GM18498 (cell line): ENCODE data around the gene CHD2.
A peak's percentile ranks its signal among the peaks of the same experiment; 100 is the strongest.
"Not testable (repeated sequence)": the region's sequence is repeated elsewhere in the genome, so short reads cannot be mapped to it uniquely, and the experiment has no call there.

ENCODE experiments used
- ATAC-seq: cut with Tn5 transposase; IDR thresholded peaks from one replicate; pipeline ENCODE4 v1.9.1; 2021; ENCODE audit warnings: mild to moderate bottlenecking, moderate library complexity; ENCODE audit not compliant: unreplicated experiment

CHD2 gene

DNA sequence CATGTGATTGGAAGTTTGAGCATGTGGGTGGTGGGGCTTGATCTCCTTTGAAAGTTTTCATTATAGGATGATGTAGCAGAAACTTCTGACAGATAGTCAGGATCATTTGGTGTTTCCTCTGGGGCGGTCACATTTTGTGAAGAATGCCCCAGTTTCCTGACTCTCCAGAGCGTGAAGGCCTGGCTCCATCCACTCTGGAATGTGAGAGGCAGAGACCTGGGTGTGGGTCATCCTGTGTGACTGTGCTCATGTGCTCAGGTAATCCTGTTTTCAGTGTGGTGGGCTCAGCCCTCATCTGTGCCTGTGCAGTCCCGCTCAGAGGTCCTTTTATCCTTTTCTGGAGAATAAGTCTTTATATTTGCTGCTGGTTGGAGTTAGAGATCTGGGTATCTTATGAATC is 107.9 kb downstream of the CHD2 start:
- no peak for ATAC-seq

DNA sequence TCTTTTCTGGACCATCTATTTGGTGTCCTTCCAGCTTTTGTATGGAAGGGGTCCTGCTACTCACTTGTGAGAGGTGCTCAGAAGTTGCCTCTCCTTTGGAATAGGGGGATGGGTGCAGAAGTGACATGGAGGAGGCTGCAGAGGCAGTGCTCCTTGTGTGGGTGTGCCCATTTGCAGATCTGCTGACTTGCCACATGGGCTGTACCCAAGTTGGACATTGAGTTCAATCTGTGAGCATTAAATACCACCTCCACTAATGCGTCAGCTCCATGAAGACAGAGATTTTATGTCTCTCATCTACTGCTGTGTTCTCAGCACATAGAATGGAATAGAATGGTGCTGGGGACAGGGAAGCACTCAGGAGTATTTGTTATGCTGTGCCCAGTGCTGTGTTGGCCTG is 112.7 kb downstream of the CHD2 start:
- ATAC-seq, result no peak

DNA sequence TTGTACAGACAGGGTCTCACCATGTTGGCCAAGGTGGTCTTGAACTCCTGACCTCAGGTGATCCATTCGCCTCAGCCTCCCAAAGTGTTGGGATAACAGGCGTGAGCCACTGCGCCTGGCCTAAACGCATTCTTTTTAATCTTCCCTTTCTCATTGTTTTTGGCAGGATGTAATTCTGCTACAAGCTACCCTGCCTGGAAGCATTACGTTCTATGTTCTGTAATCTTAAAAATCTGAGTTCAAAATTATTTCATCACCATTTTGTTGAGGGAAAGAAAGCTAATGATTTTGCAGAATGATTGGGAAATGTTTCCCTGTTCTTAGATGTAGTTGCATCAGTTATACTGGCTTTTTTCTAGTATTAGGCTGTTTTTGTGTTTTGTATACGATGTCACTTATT is 117.4 kb downstream of the CHD2 start:
- ATAC-seq, result no peak

DNA sequence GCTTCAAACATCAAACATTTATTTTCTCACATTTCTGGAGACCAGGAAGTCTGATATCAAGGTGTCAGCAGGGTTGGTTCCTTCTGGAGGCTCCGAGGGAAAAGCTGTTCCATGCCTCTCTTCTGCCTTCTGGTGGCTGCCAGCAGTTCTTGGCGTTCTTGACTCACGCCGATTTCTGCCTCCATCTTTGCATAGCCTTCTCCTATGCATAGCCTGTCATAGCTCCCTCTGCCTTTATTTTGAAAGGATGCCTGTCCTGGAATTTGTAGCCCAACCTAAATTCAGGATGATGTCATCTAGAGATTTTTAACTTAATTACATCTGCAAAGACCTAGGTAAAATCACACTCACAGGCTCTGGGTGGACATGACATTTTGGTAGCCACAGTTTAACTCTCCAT is 118.5 kb downstream of the CHD2 start:
- no peak for ATAC-seq

DNA sequence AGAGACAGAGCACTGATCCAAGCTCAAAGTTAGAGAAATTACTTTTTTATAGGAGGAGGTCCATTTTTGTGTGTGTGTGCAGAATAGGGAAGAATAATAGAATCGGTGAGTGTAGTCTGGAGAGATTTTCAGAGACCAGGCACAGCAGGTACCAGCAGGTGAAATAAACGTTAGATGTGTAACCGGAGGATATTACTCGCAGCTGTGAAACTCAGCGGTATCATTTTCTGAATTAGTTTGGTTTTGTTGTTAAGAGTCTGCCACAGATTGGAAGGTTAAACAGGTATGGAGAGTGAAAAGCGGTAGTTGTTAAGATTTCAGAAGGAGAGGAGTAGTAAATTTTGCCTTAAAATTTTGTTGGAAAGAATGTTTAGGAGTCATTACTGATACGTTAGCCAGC is 119.0 kb downstream of the CHD2 start:
- no peak for ATAC-seq

DNA sequence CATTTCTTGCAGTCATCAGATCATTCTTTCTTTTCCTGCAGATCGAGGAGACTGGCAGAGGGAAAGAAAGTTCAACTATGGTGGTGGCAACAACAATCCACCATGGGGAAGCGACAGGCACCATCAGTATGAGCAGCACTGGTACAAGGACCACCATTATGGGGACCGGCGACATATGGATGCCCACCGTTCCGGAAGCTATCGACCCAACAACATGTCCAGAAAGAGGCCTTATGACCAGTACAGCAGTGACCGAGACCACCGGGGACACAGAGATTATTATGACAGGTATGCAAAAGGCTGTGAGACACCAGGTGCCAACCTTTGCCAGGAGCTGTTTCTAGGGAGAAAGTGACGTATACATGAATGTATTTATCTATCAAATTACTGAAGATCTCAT is 119.8 kb downstream of the CHD2 start:
- no peak for ATAC-seq

DNA sequence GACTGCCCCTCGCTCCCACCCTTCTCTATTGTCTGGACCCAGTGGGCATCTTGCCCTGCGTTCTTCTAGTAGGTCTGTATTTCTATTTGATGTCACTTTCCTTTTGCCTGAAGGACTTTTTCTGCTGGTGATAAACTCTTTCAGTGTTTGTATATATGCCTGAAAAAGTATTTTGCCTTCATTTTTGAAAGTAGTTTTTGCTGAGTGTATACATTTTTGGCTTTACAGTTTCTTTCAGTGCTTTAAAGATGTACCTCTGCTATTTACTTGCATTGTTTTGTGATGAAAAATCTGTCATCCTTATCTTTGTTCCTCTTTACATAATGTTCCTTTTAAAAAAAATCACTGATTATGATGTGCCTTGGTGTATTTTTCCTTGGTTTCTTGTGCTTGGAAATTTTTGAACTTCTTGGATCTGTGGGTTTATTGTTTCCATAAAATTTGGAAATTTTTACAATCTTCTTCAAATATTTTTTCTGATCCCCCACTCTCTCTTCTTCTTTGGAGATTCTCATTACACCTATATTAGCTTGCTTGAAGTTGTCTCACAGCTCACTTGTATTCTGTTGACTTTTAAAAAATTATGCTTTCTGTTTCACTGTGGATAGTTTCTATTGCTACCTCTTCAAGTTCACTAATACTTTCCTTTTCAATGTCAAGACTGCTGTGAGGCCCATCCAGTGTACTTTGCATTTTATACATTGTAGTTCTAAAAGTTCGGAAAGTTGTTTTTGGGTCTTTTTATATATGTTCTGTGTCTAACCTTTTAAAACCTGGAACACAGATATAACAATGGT is 121.0 kb downstream of the CHD2 start:
- peak; percentile 89 for ATAC-seq

DNA sequence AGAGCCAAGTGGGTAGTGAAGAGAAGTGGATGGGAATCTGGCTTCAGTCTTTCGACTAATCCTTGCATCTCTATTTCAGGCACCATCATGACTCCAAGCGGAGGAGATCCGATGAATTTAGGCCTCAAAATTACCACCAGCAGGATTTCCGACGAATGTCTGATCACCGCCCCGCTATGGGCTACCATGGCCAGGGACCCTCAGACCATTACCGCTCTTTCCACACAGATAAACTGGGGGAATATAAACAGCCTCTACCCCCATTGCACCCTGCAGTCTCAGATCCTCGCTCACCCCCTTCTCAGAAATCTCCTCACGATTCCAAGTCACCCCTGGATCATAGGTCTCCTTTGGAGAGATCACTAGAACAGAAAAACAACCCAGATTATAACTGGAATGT is 124.2 kb downstream of the CHD2 start:
- ATAC-seq, result no peak

DNA sequence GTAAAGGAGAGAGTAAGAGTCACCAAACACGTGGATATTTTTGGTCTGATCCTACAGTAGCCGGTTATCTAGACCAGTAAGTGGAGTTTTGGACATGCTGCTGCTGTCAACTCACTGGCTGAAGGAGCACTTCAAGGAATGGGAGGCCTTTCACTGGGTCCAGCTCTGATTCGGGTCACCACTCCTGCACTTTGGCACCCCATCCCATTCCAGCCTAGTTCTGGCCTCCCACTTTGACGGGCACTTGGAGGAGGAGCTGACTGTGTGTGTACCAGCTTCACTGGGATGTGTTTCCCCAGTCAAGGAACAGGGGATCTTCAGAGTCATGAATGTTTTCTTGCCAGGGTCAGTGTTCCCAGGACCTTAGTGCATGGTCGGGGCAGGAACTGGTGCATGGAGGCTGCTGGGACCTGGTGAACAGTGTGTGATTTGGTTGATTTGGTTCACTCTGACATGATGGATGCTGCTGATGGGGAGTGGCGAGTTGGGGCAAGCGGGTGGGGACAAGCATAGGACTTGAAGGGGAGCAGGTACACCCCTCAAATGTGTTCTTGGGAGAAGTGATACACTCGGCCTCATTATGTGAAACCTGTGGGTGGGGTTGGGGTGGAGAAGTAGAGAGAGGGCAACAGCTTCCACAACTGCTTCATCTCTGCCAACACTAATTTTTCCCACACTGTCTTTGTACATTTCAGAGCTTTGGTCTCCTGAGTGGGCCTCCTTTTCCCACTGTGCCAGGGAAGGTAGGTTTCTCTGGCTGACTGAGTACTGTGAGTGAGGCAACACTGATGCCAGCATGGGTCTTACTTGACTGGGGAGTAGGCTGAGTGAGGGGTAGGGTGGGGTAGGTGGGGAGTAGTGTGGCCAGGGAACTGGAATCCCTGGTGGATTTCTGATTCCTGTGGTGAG is 124.8 kb downstream of the CHD2 start:
- no peak for ATAC-seq

DNA sequence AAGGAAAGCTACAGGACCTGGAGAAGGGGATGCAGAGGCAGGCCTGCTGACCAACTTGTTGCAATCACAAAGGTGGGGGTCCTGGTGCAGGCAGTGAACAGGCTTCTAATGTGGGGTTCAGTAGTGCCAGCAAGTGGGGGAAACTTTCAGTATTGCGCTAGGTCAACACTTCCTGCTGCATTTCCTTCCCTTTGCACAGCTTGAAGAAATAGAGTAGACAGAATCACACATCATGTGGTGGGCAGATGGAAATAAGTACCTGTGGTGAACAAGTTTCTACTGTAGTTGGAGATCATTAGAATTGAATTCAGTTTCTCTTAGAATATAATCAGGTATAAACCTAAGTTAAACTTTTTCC is 125.5 kb downstream of the CHD2 start:
- ATAC-seq, result no peak

DNA sequence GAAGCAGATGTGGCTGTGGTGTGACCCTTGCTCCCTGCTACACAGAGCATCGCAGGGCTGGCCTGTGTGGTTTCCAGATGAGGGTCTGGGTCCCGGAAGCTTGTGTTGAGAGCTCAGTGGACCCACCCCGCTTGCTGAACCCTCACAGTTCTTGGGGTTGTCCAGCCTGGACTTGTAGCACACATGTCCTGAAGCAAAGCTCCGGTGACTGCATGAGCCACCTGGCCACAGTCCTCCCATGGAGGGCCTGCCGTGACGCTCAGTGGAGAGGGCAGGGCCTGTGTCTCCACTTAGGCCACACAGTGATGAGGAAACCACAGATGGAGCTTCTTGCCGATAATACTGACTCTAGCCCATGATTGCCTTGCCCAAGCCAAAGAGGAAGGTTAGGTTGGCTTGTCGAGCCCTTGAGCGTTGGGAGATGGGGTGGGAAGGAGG is 126.3 kb downstream of the CHD2 start:
- no peak for ATAC-seq

DNA sequence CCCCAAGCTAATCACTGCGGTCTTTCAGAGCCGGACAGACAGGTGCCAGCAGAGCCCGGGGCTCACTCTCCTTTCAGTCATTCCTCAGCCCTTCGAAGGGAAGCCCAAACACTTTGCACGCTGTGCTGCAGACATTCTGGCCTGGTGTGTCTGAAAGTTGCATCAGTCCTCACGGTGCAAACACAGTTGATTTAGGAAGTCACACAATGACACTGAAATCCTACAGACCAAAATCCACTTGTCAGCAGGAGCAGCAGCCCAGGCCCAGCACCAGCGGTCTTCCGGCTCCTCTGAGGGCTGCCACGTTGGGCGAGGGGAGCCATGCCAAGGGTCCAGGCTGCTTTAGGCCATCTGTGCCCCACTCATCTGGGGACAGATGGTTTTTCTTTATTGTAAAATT is 127.3 kb downstream of the CHD2 start:
- ATAC-seq, result no peak

DNA sequence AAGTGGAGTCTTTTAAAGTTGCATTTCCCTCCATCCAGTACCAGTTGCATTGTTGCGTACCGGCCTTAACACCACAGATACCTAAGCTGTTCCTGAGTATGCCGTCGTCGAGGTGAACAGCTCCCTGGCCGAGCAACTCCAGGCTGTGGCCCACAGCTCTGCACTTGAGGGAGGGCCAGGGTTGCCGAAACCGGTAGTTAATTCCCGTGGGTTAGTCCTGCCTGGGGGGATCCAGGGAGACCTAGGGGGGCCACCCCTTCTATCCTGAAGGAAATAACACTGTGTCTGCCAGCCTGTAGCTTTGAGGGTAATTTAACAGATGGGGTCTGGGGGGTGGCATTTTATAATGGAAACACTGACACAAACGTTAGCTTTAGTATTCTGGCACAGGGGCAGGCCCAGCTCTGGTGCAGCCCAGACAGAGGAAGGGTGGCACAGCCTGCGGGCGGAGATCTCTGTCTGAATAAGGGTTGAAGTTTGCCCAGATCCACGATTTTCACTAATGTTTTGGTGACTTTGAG is 128.0 kb downstream of the CHD2 start:
- ATAC-seq, result no peak

DNA sequence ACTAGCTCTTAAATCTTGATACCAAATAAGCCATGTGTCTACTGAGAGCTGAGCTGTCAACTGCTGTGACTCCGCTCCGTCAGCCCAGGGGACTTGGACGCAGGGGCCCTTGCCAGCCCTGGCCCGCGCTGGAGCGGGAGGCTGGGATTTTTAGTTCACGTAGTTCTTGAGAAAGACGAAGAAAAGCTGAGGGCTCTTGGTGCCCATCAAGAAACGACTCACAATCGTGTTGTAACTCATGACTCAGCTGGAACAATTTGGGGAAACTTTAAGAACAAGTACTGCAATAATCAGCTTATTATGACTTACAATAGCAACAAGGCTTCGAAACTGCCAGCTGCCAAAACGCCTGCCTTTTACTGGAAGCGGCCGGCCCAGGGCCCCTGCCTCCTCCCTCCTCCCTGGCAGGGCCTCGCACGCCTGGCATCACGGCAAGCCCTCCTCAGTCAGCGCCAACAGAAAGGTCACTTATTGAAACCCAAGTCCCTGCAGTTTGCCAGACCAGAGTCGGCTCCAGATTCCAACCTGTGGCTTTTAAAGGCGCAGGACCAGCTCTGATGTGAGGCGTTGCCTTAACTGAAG is 128.6 kb downstream of the CHD2 start:
- ATAC-seq, result no peak

DNA sequence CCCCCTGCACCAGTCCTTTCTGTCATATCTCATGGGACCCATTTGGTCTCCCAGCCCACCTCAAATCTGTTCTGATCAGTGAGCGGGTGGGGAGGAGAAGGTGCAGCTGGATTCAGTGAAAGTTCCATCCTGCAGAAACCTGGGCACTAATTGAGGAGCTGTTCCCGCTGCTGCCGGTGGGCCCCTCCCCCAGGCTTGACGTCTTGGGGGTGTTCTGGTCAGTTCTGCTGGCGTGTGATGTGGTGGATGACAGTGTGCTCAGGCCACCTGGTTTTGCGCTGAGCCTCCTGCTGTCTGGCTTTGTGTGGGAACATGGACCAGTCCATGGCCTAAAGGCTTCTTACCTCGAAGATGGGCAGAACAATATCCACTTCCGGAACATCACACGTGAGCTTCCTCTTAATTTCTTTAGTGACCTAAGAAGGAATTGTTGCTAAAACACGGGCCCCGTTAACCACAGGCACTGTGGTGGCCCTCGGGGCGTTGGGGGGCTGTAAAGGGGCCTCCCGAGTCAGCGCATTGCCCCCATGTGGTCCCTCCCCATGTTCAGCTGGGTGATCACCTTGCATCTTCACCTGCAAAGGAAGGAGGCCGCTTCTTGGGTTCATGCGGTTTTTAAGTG is 129.2 kb downstream of the CHD2 start:
- ATAC-seq, result no peak

DNA sequence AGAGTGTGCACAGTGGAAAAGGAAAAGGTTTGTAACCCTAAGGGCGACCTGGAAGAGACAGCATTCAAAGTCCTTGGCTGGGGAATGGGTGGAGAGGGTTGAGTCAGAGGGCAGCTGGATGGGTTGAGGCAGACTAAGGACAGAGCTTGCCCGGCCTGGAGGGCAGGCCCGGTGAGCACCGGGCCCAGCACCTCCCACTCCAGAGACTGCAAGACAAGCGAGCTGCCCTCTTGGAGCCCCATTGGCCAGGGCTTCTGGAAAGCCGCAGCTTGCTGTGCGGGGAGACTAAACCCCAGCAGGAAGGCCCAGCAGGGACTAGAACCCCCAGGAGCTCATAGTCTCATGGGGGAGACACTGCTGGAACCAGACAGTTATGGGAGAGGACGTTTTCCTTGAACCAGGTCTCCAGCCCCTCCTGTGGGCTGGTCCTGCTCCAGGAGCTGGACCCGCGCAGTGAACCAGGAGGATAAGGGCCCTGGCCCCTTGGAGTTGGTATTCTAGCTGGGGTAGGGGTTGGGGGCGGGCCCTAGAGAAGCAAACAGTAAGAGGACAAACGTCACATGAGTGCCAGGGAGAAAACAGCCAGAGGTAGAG is 129.8 kb downstream of the CHD2 start:
- peak; percentile 4 for ATAC-seq

DNA sequence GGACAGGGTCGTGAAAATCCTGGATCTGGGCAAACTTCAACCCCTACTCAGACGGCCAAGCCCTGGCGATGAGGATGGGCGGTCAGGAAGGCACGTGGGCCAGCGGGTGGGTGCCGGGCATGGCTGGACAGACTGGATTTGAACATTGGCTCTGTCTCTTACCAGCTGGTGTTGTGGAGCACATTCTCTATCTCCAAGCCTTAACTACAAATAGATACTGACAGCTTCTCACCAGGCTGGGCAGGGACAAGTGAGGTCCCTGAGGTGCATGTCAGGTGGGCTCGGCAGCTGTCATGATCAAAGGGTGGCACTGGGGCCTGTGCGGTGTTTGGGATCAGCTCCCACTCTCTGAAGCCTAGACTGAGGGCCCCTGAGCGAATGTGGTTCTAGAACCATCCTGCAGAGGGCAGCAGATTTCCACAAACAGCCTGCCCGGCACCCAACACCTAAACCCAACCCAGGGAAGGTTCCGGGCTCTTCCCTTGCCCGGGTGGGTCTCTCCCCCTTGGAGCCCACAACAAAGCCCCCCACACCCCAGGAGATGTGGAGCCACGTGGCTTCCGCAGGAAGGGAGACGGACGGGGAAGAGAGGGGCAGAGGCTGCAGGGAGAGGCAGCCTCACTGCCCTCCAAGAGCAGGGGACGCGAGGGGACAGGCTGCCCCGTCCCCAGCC is 130.4 kb downstream of the CHD2 start:
- ATAC-seq, result peak; percentile 82

DNA sequence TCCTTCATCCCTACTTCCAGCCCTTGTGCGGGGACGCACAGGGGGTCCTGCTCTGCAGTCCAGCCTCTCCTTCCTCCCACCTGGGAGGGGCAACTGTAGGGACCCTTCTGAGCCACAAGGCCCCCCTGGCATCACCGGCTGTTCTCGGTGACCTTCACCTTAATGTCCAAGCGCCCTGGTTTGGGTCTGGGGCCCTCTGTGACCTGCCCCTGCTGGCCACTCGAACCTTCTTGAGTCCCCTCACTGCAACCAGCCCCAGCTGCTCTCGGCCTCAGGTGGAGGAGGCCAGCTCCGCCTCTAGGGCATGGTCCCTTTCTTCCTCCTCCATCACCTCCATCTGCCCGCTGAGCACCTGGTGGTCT is 131.0 kb downstream of the CHD2 start:
- no peak for ATAC-seq

DNA sequence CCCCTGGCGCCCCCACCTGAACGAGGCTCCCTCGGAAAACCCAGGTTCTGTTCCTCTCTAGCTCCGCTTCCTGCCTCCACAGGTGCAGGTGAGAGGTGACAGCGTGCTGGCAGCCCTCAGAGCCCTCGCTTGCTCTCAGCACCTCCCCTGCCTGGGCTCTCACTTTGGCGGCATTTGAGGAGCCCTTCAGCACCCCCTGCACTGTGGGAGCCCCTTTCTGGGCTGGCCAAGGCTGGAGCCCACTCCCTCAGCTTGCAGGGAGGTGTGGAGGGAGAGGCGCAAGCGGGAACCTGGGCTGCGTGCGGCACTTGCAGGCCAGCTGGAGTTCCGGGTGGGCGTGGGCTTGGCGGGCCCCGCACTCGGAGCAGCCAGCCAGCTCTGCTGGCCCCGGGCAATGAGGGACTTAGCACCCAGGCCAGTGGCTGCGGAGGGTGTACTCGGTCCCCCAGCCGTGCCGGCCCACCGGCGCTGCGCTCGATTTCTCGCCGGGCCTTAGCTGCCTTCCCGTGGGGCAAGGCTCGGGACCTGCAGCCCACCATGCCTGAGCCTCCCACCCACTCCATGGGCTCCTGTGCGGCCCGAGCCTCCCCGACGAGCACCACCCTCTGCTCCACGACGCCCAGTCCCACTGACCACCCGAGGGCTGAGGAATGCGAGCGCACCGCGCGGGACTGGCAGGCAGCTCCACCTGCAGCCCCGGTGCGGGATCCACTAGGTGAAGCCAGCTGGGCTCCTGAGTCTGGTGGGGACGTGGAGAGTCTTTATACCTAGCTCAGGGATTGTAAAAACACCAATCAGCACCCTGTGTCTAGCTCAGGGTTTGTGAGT is 131.6 kb downstream of the CHD2 start:
- ATAC-seq, result not testable (repeated sequence)
